Panc1 (cell line): ENCODE data around the gene PPFIA1. TPM values are rescaled to one million over a fixed set of nuclear protein-coding genes. Genes with fewer than 3 reads are reported as not detected.

ENCODE experiments used
- ATAC-seq: fragments of 200-7000 bp; cut with Tn5 transposase; 2 replicates; pipeline ENCODE4 v1.9.1; 2020; ENCODE audit warnings: mild to moderate bottlenecking, moderate library complexity
- BruUV-seq: library from RNA; stranded (reverse); fragments of 400-500 nt; replicated peaks from 2 replicates; lab custom pipeline; 2021; lab: Mats Ljungman, UMichigan
- CTCF ChIA-PET: fragments of 300-600 bp; sonication (Branson Sonifier 250); formaldehyde crosslinking; loops from one replicate; lab custom pipeline; 2022; ENCODE audit warnings: antibody characterized with exemption; lab: Charles Lee
- POLR2A ChIA-PET: fragments of 300-600 bp; sonication (Branson Sonifier 250); formaldehyde crosslinking; loops from one replicate; lab custom pipeline; 2022; ENCODE audit warnings: antibody characterized with exemption; lab: Charles Lee
- DNase-seq: peaks from one replicate; pipeline ENCODE4 v3.0.0-alpha.2; 2010; ENCODE audit warnings: low read depth, low spot score
- H3K27ac ChIP-seq: 2 replicates; pipeline ENCODE4 v1.5.1; 2011; ENCODE audit warnings: mild to moderate bottlenecking, low read length, inconsistent platforms
- H3K27me3 ChIP-seq: fragments of 200-500 bp; sonication (Bioruptor generic); 2 replicates; pipeline ENCODE4 v1.6.0; 2014; ENCODE audit warnings: low read length, inconsistent platforms; ENCODE audit not compliant: control insufficient read depth, insufficient read depth
- H3K36me3 ChIP-seq: fragments of 200-500 bp; sonication (Bioruptor generic); 2 replicates; pipeline ENCODE4 v1.5.1; 2014; ENCODE audit warnings: inconsistent platforms, mild to moderate bottlenecking, low read length, moderate library complexity; ENCODE audit not compliant: control insufficient read depth, insufficient read depth
- H3K4me1 ChIP-seq: 2 replicates; pipeline ENCODE4 v1.5.1; 2011; ENCODE audit warnings: inconsistent platforms, mild to moderate bottlenecking, low read length, moderate library complexity; ENCODE audit not compliant: control insufficient read depth, insufficient read depth
- H3K4me3 ChIP-seq, 2 experiments: 2 replicates each; pipeline ENCODE4 v1.5.1; 2011 to 2012; ENCODE audit warnings: low read depth in 2 of 2, low read length in 2 of 2, mild to moderate bottlenecking in 2 of 2, inconsistent platforms in 1 of 2, moderate library complexity in 1 of 2
- H3K9me3 ChIP-seq: fragments of 200-500 bp; sonication (Bioruptor generic); 2 replicates; pipeline ENCODE4 v1.5.1; 2014; ENCODE audit warnings: low read depth, mild to moderate bottlenecking, inconsistent platforms, low read length, moderate library complexity; ENCODE audit not compliant: control insufficient read depth, insufficient read depth
- POLR2AphosphoS5 ChIP-seq: IDR thresholded peaks from 2 replicates; pipeline ENCODE4 v1.6.1; 2012; ENCODE audit warnings: mild to moderate bottlenecking, low read depth, low read length, moderate library complexity
- SIN3A ChIP-seq: IDR thresholded peaks from 2 replicates; pipeline ENCODE4 v1.6.1; 2012; ENCODE audit warnings: low read depth, mild to moderate bottlenecking, low read length, moderate library complexity, borderline replicate concordance; ENCODE audit not compliant: insufficient read depth
- TCF7L2 ChIP-seq: IDR thresholded peaks from 2 replicates; pipeline ENCODE4 v1.6.1; 2011; ENCODE audit warnings: mild to moderate bottlenecking, low read depth, low read length, inconsistent platforms
- in situ Hi-C: cut with HindIII; loops from 2 replicates; pipeline ENCODE4 v1.10.0; 2016; ENCODE audit warnings: low sequenced_read_pairs, low pct_unique_long_range_greater_than_20kb
- intact Hi-C: fragments of 100-400 bp; cut with micrococcal nuclease; formaldehyde crosslinking; loops from one replicate; pipeline ENCODE4 v1.10.0; 2022; ENCODE audit not compliant: unreplicated experiment
- total RNA-seq: library from RNA; stranded (reverse); gene quantifications from one replicate; pipeline ENCODE4 v1.2.1, GENCODE V29; 2021; ENCODE audit not compliant: unreplicated experiment
- TF ChIP-seq, protein P1 (sequence below): fragments of 450-650 bp; IDR thresholded peaks from 2 replicates; pipeline ENCODE4 v1.5.1; 2017; ENCODE audit warnings: mild to moderate bottlenecking
- TF ChIP-seq, protein P2 (sequence below), 2 experiments: IDR thresholded peaks; 2 replicates each; pipeline ENCODE4 v1.6.1; 2011 to 2012; ENCODE audit warnings: low read depth in 2 of 2, control low read depth in 1 of 2, low read length in 1 of 2, mild to moderate bottlenecking in 1 of 2, moderate library complexity in 1 of 2; ENCODE audit not compliant: insufficient read depth in 1 of 2

PPFIA1 gene
- total RNA-seq, 1 experiment from 2014 or later = 101 TPM

DNA sequence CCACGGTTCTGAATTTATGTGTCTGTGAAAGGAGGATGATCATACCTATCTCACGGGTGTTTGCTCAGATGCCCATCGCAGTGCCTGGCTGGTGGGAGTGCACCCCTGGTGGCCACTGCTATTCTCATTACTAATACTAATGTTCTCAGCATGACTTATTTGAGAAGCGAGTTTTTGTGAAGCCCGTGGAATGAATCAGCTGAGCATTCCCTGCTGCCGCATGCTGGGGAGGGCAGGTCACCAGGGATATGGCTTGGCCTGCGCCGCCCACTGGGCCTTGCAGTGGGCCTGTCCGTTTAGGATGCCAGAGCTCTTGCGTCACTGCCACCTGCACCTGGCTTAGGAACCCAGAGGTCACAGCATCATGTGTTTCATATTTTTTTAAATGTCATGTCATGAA lies 144.7 kb downstream of the PPFIA1 start:
- Histone ChIP-seq H3K4me1 (no peaks in the 10 kb centered on the region), H3K27me3 (no peaks in the 10 kb centered on the region), H3K9me3 (no peaks in the 10 kb centered on the region), H3K27ac (no peak overlapping the region), H3K36me3 (peaks cover 41% of the 10 kb centered on the region), H3K4me3 (no peak overlapping the region)
- DNase-seq (no peak), ATAC-seq (peak; percentile 32; the same call in 1 of the 2 replicates)
- no TSS peak for BruUV-seq
- CTCF ChIA-PET = no interaction called here
- intact Hi-C loops = no loop called here
- TF ChIP-seq, protein P1, sequence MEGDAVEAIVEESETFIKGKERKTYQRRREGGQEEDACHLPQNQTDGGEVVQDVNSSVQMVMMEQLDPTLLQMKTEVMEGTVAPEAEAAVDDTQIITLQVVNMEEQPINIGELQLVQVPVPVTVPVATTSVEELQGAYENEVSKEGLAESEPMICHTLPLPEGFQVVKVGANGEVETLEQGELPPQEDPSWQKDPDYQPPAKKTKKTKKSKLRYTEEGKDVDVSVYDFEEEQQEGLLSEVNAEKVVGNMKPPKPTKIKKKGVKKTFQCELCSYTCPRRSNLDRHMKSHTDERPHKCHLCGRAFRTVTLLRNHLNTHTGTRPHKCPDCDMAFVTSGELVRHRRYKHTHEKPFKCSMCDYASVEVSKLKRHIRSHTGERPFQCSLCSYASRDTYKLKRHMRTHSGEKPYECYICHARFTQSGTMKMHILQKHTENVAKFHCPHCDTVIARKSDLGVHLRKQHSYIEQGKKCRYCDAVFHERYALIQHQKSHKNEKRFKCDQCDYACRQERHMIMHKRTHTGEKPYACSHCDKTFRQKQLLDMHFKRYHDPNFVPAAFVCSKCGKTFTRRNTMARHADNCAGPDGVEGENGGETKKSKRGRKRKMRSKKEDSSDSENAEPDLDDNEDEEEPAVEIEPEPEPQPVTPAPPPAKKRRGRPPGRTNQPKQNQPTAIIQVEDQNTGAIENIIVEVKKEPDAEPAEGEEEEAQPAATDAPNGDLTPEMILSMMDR = no peak
- no peak for TF ChIP-seq TCF7L2
- TF ChIP-seq POLR2AphosphoS5 = no peak
- TF ChIP-seq, protein P2, sequence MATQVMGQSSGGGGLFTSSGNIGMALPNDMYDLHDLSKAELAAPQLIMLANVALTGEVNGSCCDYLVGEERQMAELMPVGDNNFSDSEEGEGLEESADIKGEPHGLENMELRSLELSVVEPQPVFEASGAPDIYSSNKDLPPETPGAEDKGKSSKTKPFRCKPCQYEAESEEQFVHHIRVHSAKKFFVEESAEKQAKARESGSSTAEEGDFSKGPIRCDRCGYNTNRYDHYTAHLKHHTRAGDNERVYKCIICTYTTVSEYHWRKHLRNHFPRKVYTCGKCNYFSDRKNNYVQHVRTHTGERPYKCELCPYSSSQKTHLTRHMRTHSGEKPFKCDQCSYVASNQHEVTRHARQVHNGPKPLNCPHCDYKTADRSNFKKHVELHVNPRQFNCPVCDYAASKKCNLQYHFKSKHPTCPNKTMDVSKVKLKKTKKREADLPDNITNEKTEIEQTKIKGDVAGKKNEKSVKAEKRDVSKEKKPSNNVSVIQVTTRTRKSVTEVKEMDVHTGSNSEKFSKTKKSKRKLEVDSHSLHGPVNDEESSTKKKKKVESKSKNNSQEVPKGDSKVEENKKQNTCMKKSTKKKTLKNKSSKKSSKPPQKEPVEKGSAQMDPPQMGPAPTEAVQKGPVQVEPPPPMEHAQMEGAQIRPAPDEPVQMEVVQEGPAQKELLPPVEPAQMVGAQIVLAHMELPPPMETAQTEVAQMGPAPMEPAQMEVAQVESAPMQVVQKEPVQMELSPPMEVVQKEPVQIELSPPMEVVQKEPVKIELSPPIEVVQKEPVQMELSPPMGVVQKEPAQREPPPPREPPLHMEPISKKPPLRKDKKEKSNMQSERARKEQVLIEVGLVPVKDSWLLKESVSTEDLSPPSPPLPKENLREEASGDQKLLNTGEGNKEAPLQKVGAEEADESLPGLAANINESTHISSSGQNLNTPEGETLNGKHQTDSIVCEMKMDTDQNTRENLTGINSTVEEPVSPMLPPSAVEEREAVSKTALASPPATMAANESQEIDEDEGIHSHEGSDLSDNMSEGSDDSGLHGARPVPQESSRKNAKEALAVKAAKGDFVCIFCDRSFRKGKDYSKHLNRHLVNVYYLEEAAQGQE (IDR thresholded peaks at IDR 0.05; ENCODE audit: insufficient read depth in 1 of 2, low read depth in 2 of 2, low read length in 1 of 2) = no peak
- TF ChIP-seq SIN3A = no peak
- in situ Hi-C loops = no loop called here
- POLR2A ChIA-PET = no interaction called here

DNA sequence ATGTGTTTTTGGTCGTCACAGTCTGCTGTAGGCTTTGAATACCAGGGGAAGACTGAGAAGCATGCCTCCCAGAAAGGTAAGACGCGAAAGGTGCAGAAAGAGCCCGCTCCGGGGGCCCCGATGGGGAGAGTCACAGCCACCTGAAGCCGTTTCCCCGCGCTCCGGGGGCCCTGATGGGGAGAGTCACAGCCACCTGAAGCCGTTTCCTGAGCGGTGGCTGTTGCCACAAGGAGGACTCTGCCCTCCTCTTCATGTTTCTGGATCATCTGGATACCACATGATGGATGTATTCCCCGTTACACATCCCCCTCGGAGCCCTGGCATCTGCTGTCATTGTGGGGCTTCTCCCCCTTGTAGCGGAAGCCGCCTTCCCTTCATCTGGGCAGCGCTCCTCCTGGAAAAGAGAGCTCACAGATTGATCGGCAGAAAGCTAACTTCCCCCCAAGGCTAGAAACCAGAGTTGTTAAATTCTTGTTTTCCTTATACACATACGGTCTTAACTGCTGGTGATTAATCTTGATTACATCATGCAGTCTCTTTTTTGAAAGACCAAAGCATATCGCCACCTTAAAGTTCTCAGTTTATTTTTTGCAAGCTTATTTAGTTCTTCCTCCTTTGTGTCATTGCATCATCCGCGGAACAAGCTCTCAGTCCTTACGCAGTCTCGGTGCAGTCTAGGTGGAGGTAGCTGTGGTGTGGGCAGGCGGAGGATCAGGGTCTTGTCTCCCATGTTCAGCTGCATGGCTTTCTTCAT lies 145.3 kb downstream of the PPFIA1 start:
- Histone ChIP-seq H3K36me3 (peaks cover 39% of the 10 kb centered on the region), H3K27ac (peak overlapping the region; percentile 5; the same call in 1 of the 2 replicates), H3K4me1 (no peaks in the 10 kb centered on the region), H3K27me3 (no peaks in the 10 kb centered on the region), H3K9me3 (no peaks in the 10 kb centered on the region), H3K4me3 (no peak overlapping the region)
- CTCF ChIA-PET = no interaction called here
- no peak for DNase-seq
- BruUV-seq = no TSS peak
- POLR2A ChIA-PET = no interaction called here
- TF ChIP-seq, protein P1 = no peak
- TF ChIP-seq, protein P2 (IDR thresholded peaks at IDR 0.05; ENCODE audit: insufficient read depth in 1 of 2, low read depth in 2 of 2, low read length in 1 of 2) = no peak
- TF ChIP-seq POLR2AphosphoS5 (no peak), TCF7L2 (no peak), SIN3A (no peak)
- in situ Hi-C loops (no loop called here), intact Hi-C loops (no loop called here)
- ATAC-seq = no peak
